GM20431 (cell line): ENCODE data around the gene APOBEC4.

Source experiments
- in situ Hi-C: fragments of 300-500 bp; cut with MseI, MboI; formaldehyde crosslinking; loops from one replicate; pipeline ENCODE4 v1.15.0; 2020; ENCODE audit warnings: low sequenced_read_pairs; ENCODE audit not compliant: unreplicated experiment

APOBEC4 gene

DNA sequence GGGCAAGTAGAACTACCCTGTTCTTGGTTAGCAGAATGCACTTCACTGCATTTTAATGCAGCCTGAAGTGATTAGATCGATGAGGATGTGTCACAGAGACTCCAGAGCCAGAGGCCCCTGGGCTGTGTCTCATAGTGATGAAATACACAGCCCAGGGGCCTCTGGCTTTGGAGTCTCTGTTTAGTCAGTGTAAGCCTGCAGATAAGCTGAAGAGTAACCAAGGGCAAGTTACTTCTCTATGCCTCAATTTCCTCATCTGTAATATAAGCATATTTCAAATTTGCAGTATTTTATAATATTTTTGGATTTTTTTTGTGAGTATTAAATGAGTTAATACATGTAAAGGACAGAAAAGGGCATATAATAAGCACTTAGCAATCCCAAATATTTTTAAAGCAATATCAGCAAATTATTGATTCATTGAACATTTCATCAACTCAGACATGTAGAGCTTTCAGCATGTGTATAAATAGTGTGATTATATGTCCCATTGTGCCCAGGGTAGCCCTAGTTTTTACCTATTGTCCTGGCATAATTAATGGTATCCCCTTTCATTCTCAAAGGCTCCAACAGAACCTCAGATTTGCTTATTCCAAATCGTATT, 23.6 kb upstream of the APOBEC4 start:
- in situ Hi-C loops: loop anchor here (25.0 kb wide), 1 partner anchor 236 kb away; no protein-coding TSS in a partner anchor

DNA sequence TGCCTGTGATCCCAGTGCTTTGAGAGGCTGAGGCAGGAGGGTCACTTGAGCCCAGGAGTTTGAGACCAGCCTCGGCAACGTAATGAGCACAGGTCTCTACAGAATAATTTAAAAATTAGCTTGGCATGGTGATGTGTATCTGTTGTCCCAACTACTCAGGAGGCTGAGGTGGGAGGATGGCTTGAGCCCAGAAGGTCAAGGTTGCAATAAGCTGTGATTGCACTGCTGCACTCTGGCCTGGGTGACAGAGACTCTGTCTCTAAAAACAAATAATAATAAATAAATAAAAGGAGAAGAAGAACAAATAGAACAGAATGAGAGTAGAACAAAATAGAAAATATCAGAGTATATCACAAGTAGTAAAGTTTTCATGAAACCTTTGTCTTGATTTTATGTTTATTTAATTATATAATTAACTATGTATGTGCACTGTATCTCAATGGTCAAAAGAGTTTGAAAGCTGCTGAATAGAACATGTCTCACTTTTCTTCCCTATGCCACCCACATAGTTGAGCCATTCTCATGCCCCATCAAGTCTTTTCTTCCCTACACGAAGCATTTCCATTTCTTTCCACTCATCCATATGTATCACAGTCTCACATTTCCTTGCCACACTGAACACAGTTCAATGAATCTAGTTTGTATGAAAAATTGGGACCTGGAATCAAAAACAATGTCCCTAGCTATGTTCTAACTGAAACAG, 22.9 kb upstream of the APOBEC4 start:
- in situ Hi-C loops: loop anchor here (25.0 kb wide), 1 partner anchor 236 kb away; no protein-coding TSS in a partner anchor

DNA sequence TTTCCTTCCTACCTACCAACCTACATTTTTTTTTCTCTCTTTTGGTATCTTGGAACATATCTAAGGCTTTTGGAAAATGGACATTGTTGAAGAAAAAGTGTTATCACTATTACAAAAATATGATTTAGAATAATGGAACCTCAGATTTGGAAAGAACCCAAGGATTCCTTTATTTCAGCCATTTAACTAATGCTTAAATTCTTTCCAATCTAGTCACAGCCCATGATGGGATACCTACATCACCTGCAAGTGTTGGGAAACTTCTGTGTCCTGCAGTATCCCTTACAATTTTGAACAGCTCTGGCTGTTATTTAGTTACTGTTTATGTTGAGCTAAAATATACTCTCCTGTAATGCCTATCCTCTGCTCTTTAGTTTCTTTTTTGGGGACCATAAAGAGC, 22.3 kb upstream of the APOBEC4 start:
- in situ Hi-C loops: loop anchor here (25.0 kb wide), 1 partner anchor 237 kb away; no protein-coding TSS in a partner anchor

DNA sequence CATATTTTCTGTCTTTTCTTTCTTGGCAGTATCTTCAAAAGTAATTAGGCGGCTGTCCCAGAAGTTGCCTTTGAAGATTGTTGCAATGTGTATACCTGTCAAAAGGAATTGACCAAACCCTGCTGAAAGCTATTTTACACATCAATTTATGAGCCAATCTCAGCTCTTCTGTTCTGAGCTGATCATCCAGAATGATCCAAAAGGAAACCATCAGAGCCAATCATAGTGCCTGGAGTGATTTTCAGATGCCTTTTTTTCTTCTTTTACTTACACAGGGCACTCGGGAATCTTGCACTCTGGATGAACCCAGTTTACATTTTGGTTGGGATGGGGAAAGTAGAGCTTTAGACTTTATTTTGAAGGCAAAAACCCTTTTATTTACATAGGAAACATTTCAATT, 21.8 kb upstream of the APOBEC4 start:
- in situ Hi-C loops: loop anchor here (25.0 kb wide), 1 partner anchor 237 kb away; no protein-coding TSS in a partner anchor

DNA sequence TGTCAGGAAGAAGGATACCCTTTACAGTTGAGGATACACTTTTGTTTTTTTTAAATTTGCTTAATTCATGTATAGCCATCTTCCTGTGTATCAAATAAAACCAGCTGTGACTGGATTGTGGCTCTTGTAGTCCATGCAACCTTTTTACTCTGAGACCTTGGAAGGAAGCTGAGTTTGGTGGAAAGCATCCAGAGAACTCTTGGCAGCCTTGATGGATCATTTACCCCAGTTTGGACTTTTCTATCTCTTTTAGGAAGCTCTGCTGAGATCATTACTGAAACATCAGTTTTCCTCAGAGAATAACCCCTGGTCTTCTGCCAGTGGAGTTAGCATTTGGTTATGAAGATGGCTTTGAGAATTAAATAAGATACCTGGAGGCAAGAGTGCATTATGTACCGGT, 21.2 kb upstream of the APOBEC4 start:
- in situ Hi-C loops: no loop called here

DNA sequence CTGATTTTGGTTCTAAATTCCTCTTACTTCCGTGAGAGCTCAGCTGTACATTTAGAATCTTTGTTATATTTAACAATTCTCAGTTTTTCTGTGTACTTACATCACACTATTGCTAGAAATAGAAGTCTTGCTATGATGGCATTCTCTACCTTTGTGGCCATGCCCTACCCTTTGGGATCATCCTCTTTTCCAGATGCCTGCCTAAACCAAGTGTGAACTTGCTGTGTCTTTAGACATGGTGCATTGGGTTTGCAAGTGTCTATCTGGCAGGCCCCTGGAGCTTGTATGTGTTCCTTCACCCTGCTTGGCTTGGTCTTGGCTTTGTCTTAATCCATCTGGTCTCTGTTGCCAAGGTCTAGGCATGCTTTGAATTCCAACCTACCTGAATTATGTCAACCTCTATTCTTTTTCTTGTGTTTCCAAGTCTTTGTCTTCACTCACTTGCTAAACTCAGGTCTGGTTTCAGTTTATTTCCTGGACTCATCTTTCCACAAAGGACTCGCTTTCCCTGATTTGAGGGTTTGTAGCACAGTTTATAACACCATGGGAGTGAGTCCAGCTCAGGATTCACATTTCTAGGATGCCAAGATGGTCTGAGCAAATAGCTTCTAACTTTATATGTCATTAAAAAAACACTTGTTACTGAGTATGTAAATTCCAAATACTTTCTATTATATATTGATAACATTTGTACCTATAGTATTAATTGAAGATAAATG, 20.6 kb upstream of the APOBEC4 start:
- in situ Hi-C loops: no loop called here

DNA sequence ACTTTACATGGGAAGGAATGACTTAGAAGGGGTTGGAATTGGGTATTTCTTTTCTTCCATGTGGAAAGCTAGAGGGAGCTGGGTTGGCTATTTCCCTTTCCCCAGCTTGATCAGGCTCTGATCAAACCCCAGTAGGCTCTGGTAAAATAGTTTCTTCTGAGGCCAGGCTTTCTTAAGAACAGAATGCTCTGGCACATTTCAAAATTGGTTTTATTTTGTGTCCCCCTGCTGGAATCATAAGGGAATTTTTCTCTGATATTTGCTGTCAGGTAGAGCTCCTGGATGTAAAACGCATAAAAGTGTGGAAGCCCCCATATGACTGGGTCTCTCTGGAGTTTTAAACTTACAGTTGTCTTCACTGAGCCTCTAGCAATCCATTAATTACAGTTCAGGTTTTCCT, 17.1 kb upstream of the APOBEC4 start:
- in situ Hi-C loops: no loop called here

DNA sequence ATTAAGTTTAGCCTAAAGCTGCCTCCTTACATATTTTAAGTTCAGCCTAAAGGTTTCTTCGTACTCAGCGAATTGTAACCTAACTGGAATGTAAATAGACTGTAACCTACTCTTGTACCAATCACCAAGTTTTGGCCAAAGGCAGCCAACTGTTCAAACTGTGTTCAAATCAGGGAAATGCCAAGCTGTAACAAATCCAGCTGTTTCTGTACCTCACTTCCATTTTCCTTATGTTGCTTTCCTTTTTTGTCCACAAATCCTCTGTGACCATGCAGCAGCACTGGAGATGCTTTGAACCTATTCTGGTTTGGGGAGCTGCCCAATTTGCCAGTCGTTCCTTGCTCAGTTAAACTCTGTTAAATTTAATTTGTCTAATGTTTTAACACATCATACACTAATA, 3.2 kb upstream of the APOBEC4 start:
- in situ Hi-C loops: no loop called here

DNA sequence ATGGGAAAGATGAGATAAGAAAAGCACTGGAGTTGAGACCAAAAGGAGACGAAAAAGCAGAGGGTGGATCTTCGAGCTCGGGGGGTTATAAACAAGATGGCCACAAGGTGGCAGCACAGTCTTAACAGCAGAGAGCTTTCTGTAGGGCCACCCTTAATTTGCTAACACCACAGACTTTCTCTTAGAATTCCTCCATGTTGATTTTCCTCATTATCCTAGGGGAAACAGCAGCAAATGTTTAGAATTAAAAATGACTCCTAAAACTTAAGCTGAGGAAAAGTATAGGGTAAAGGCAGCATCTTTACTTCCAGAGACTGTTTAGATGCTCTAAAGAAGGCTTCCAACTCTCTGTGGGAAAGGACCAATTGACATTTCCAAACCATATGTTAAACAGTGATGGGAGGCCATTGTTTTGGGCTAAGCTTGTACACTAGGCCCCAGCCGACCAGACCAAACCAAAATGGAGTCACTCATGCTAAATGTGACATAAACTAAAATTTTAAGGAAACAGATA, 2.5 kb upstream of the APOBEC4 start:
- in situ Hi-C loops: no loop called here

DNA sequence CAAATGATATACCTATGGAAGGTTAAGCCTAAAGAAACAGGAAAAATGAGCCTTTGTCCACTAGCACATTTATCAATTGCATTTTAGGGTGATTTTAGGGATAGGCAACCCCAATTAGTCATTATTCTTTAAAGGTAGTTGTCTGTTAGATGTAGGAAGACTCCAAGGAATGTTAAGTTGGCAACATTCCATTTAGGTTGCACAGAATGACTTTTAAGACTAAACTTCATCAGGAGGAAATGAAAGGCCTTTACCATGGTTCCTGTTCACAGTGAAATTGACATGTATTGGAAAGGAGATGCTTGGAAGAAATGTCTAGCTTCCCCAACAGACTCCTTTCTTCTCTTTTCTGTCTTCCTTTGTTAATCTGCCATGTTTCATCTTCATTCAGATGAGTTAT, 1.6 kb upstream of the APOBEC4 start:
- in situ Hi-C loops: no loop called here

DNA sequence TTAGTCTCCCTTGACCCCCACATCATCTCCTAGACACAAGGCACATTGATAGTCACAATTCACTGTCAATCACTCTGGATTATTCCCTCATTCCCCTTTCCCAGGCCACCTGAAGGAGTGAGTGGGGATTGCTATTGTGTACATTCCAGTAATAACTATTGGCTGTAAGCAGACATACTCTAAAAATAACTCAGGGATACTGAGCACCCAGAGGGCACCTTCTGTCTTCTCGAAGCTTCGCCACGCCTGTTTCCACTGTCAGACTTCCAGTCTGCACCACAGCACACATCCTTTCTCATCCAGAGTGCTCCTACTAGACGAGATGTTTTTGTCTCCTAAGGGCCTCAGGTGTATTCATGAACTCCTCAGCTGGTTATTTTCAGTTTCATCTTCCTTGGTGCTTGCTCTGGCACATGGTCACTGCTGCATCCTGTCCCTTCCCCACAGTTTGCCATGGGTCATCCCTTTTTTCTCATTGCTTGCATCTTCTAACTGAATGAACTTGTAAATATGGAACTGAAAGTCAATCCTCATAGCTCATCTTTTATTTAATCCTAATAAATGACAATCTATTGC, 848 bp upstream of the APOBEC4 start:
- in situ Hi-C loops: no loop called here

DNA sequence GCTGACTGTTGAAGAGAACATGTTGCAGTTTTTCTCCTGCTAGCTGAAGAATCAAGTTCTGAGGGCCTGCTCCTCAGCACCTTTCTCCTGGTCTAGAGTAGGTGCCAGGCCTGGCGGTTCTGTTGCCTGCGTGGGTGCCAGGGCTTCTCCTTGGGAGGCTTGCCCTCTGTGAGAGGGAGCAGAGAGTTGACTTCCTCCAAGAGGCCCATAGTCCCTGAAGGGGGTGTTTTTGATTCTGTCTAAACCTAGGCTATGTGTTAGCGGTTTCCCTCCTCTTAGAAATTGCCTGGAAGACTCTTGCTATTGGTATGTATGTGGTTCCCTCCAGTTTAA, 312 bp upstream of the APOBEC4 start:
- in situ Hi-C loops: no loop called here

DNA sequence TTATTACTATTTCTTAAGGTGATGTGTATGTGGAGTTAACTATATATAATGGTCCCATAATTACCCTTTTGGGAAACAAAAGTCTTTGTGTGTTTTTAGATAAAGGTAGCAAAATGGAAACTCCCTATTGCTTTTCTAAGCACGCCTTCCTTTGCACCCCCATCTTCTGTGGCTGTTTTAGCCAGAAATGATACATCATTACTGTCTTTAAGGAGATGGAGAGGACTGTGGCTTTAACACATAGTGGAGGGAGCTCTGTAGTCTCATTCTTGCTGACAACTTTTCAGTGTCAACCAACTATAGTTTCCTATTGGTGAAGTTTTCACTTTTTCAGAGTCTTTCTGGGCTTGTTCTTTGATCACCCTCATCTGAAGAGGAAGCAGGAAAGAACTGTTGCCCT, 1.0 kb downstream of the APOBEC4 start:
- in situ Hi-C loops: no loop called here

DNA sequence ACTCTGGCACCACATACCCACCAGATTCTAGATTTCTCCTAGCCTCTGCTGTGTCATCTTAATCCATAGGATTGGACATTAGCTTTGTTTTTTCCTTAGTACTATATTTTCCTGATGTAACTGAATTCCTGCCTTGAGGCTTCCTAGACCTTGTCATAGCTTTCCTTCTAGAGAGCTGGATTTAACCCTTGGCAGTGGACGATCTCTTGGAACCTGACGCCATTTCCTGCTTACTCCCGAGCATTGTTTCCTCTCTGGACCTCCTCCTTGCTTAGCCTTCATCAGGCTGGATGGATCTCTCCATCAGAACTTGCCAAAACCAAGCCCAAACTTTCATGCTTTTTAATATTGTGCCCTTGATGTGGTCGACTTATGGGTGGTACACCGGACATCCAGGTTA, 1.5 kb downstream of the APOBEC4 start:
- in situ Hi-C loops: no loop called here

DNA sequence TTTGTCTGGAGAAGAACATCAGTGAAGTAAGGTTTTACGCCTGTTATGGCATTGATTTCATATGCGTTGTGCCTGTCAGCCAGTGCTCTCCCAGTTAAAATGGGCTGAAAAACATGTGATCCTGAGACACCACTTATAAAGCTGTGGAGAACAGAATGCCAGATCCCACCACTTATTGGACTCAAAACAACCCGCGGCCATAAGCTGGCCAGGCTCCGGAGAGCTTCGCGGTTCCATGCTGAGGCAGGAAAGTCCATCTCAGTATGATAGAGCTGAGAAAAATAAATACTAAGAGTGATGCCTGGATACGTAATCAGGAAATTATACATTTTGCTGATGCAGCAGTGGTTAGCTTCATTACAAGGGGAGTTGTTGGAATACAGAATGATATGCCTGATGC, 5.1 kb downstream of the APOBEC4 start:
- in situ Hi-C loops: no loop called here

DNA sequence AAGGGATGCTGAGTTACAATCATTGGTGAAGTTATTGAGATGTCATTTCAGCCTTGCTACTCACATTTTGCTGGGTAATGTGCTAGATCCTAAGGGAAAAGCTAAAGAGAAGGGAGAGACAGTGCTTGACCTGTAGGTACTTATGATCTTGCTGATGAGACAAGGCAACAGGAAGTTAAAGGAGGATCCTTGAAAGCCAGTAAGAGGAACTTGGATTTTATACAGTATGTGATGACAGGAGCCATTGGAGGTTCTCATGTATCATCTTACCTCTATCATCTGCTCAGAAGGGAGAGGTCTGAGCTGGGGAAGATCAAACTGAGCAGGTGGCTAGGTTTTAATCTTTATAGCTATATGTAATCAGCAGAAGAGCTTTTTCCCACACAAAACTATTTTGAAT, 6.3 kb downstream of the APOBEC4 start:
- in situ Hi-C loops: no loop called here

DNA sequence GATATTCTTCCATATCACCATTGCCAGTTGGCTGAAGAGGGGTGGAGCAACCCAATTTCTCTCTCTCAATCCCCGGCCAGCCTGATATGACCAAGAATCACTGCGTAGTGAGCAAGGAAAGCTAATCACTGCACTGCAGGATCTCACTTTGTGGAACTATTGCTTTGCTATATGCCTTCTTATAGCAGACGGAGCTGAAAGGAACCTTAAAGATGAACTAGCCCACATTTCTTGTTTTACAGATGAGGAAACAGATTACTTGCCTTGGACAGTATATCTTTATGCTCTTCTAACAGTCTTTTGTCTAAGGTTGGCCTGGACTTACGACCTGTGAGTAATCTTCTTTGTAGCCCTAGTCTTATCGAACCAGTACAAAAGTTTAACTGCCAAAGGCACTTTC, 7.6 kb downstream of the APOBEC4 start:
- in situ Hi-C loops: no loop called here

DNA sequence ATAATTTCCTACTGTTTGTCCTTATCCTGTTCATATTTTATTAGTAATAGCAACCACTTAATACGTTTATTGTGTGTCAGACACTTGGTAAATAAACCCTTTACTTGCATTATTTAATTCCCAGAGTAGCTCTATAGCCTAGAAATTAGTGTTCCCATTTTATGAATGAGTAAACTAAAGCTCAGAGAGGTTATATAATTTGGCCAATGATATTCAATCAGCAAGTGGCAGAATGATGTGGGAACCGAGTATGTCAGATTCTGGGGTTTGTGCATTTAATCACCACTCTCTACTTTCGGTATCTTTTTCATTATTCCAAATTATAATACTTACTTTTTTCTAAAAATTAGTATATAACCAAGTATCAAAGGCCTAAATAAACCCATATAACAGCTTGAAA, 10.9 kb downstream of the APOBEC4 start:
- in situ Hi-C loops: no loop called here

DNA sequence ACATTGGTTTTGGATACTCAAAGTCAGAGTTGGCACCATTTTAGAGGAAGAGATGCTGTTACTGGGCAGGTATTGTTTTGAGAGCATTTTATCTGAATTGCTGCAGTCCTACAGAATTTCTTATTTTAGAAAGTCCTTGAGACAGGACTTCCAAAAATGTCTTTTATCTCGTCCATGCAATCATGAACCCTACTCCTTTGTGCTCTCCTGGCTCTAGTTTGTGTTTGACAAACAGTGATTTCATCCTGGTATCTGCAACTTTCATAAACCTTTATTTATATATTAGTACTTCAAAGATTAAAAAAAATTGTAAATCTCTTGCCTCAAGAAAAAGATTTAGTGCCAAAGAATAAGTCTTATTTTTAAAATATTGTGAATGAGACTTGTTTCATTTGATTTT, 12.9 kb downstream of the APOBEC4 start:
- in situ Hi-C loops: no loop called here

DNA sequence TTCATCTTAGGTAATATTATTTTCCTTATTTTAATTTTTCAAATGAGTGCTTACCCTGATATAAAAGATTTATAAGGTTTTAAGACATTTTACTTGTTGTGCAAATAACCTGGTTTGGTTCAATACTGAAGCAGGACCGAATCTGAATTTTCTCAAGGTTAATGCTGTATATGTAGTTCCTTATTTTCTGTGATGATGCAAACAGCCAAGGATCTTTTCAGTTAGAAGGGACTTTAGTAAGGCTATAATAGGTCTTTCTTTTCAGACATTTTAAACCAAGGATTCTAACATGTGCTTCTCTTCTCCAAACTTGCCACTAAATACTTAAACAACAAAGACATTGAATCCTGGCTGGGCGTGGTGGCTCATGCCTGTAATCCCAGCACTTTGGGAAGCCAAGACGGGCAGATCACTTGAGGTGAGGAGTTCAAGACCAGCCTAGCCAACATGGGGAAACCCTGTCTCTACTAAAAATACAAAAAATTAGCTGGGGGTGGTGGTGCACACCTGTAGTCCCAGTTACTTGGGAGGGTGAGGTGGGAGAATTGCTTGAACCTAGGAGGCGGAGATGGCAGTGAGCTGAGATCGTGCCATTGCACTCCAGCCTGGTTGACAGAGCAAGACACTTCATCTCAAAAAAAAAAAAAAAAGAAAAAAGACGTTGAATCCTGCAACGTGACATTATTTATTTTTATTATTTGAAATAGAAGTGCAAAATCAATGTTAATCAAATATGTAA, 14.3 kb downstream of the APOBEC4 start:
- in situ Hi-C loops: no loop called here
